Neural cell (in vitro differentiated cells): ENCODE results near the gene CES2. TPM values are rescaled to one million over a fixed set of nuclear protein-coding genes. Genes with fewer than 3 reads are reported as not detected.
"Not testable (repeated sequence)": the region's sequence is repeated elsewhere in the genome, so short reads cannot be mapped to it uniquely, and the experiment has no call there.

Experiments
- H2AFZ ChIP-seq: fragments of 200-600, 300-800 bp; sonication (generic), shearing (Covaris generic); 2 replicates; pipeline ENCODE4 v1.6.0; 2014; ENCODE audit warnings: low read depth, mild to moderate bottlenecking, antibody characterized with exemption, low read length, moderate library complexity
- H3F3A ChIP-seq: fragments of 200-600 bp; shearing (Covaris generic); 2 replicates; pipeline ENCODE4 v1.6.1; 2016; ENCODE audit warnings: mild to moderate bottlenecking, moderate library complexity, mixed read lengths, antibody characterized with exemption, low read length; ENCODE audit not compliant: insufficient read depth, poor library complexity, severe bottlenecking
- H3K27ac ChIP-seq: fragments of 200-600, 300-800 bp; sonication (generic), shearing (Covaris generic); 2 replicates; pipeline ENCODE4 v1.5.1; 2014; ENCODE audit warnings: mild to moderate bottlenecking, low read length, moderate library complexity
- H3K27me3 ChIP-seq: fragments of 300-800, 200-600 bp; sonication (generic), shearing (Covaris generic); 2 replicates; pipeline ENCODE4 v1.6.0; 2014; ENCODE audit warnings: mild to moderate bottlenecking, low read depth, low read length, moderate library complexity; ENCODE audit not compliant: insufficient read depth
- H3K36me3 ChIP-seq: fragments of 300-800, 200-600 bp; sonication (generic), shearing (Covaris generic); 2 replicates; pipeline ENCODE4 v1.5.1; 2014; ENCODE audit warnings: mild to moderate bottlenecking, antibody characterized with exemption, low read length, moderate library complexity; ENCODE audit not compliant: insufficient read depth
- H3K4me2 ChIP-seq: fragments of 300-800, 200-600 bp; sonication (generic), shearing (Covaris generic); 2 replicates; pipeline ENCODE4 v1.6.0; 2014; ENCODE audit warnings: mild to moderate bottlenecking, low read length
- H3K4me3 ChIP-seq: fragments of 300-800, 200-600 bp; sonication (generic), shearing (Covaris generic); 2 replicates; pipeline ENCODE4 v1.5.1; 2014; ENCODE audit warnings: mild to moderate bottlenecking, low read length, moderate library complexity
- H3K79me2 ChIP-seq: fragments of 200-600 bp; shearing (Covaris generic); replicated peaks from 2 replicates; pipeline ENCODE4 v1.6.0; 2014; ENCODE audit warnings: mild to moderate bottlenecking, low read length, moderate library complexity; ENCODE audit not compliant: insufficient read depth
- H3K9ac ChIP-seq: fragments of 300-800, 200-600 bp; sonication (generic), shearing (Covaris generic); 2 replicates; pipeline ENCODE4 v1.6.1; 2016; ENCODE audit warnings: mild to moderate bottlenecking, low read length, mixed read lengths
- H3K9me2 ChIP-seq: fragments of 200-600 bp; shearing (Covaris generic); 2 replicates; pipeline ENCODE4 v1.6.1; 2016; ENCODE audit warnings: mild to moderate bottlenecking, low read length, mixed read lengths; ENCODE audit not compliant: insufficient read depth
- H3K9me3 ChIP-seq: fragments of 200-600, 300-800 bp; sonication (generic), shearing (Covaris generic); 2 replicates; pipeline ENCODE4 v1.6.1; 2016; ENCODE audit warnings: mild to moderate bottlenecking, mixed run types, low read length, moderate library complexity, mixed read lengths
- H4K20me1 ChIP-seq: fragments of 200-600 bp; shearing (Covaris generic); 2 replicates; pipeline ENCODE4 v1.6.1; 2016; ENCODE audit warnings: mild to moderate bottlenecking, mixed run types; ENCODE audit not compliant: insufficient read depth
- EP300 ChIP-seq: fragments of 450-650 bp; conservative IDR thresholded peaks from 2 replicates; pipeline ENCODE4 v1.6.1; 2014; ENCODE audit warnings: antibody characterized with exemption, mild to moderate bottlenecking, moderate library complexity; ENCODE audit not compliant: poor library complexity, severe bottlenecking
- EZH2 ChIP-seq: fragments of 200-600, 300-800 bp; shearing (Covaris generic), sonication (generic); IDR thresholded peaks from 2 replicates; pipeline ENCODE4 v1.6.1; 2014; ENCODE audit warnings: antibody characterized with exemption, low read length, borderline replicate concordance, mild to moderate bottlenecking; ENCODE audit not compliant: insufficient read depth, poor library complexity, severe bottlenecking
- MXI1 ChIP-seq: fragments of 450-650 bp; conservative IDR thresholded peaks from 2 replicates; pipeline ENCODE4 v1.6.1; 2014; ENCODE audit warnings: antibody characterized with exemption, mild to moderate bottlenecking; ENCODE audit not compliant: poor library complexity, severe bottlenecking
- POLR2AphosphoS5 ChIP-seq: IDR thresholded peaks from 2 replicates; pipeline ENCODE4 v1.6.1; 2012
- RAD21 ChIP-seq: fragments of 450-650 bp; conservative IDR thresholded peaks from 2 replicates; pipeline ENCODE4 v1.6.1; 2014; ENCODE audit warnings: antibody characterized with exemption, mild to moderate bottlenecking, moderate library complexity
- SMC3 ChIP-seq: fragments of 450-650 bp; conservative IDR thresholded peaks from 2 replicates; pipeline ENCODE4 v1.6.1; 2014; ENCODE audit warnings: antibody characterized with exemption, mild to moderate bottlenecking, moderate library complexity; ENCODE audit not compliant: poor library complexity
- TAF1 ChIP-seq: IDR thresholded peaks from 2 replicates; pipeline ENCODE4 v1.6.1; 2012; ENCODE audit warnings: low read depth
- polyA plus RNA-seq: library from polyadenylated mRNA; depleted of rRNA; stranded (reverse); fragments of >200 nt; gene quantifications from 2 replicates; pipeline ENCODE4 v1.2.3, GENCODE V29; 2014
- TF ChIP-seq, protein P1 (sequence below): IDR thresholded peaks from 2 replicates; pipeline ENCODE4 v1.6.1; 2012; ENCODE audit warnings: borderline replicate concordance
- TF ChIP-seq, protein P2 (sequence below): fragments of 450-650 bp; IDR thresholded peaks from 2 replicates; pipeline ENCODE4 v1.5.1; 2014; ENCODE audit warnings: antibody characterized with exemption, mild to moderate bottlenecking, moderate library complexity; ENCODE audit not compliant: poor library complexity, severe bottlenecking

CES2 gene
- polyA plus RNA-seq, 1 donor from 2014 or later: 22.9 TPM

DNA sequence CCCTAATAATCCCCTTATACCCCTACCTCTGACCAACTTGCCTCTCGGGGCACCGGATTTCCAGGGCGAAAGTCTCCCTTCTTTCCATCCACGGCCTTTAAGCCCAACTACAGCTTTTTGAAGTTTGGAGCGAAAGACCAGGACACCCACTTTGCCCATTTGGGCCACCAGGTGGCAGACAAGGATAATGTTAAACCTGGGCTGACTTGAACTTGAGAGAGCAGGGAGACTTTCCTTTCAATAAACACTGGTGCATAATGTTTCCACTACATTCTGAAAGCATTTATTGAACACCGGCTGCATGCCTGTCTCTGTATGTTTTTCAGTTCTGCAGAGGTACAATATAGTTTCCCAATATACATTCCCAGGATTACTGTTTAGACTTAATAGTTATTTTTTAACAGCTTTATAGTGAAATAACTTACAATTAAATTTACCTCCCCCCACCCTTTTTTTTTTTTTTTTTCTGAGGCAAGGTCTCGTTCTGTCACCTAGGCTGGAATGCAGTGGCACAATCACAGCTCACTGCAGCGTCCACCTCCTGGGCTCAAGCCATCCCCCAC is 18.9 kb downstream of the CES2 start:
- H3K27ac ChIP-seq: no peak overlapping the region
- H2AFZ ChIP-seq: no peak overlapping the region
- no peaks in the 10 kb centered on the region for H3K9me2 ChIP-seq
- no peak overlapping the region for H3K4me2 ChIP-seq
- no peak for TF ChIP-seq TAF1
- TF ChIP-seq, protein P1, sequence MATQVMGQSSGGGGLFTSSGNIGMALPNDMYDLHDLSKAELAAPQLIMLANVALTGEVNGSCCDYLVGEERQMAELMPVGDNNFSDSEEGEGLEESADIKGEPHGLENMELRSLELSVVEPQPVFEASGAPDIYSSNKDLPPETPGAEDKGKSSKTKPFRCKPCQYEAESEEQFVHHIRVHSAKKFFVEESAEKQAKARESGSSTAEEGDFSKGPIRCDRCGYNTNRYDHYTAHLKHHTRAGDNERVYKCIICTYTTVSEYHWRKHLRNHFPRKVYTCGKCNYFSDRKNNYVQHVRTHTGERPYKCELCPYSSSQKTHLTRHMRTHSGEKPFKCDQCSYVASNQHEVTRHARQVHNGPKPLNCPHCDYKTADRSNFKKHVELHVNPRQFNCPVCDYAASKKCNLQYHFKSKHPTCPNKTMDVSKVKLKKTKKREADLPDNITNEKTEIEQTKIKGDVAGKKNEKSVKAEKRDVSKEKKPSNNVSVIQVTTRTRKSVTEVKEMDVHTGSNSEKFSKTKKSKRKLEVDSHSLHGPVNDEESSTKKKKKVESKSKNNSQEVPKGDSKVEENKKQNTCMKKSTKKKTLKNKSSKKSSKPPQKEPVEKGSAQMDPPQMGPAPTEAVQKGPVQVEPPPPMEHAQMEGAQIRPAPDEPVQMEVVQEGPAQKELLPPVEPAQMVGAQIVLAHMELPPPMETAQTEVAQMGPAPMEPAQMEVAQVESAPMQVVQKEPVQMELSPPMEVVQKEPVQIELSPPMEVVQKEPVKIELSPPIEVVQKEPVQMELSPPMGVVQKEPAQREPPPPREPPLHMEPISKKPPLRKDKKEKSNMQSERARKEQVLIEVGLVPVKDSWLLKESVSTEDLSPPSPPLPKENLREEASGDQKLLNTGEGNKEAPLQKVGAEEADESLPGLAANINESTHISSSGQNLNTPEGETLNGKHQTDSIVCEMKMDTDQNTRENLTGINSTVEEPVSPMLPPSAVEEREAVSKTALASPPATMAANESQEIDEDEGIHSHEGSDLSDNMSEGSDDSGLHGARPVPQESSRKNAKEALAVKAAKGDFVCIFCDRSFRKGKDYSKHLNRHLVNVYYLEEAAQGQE: no peak
- peak; percentile 91 for TF ChIP-seq RAD21
- no peak for TF ChIP-seq POLR2AphosphoS5
- TF ChIP-seq SMC3: peak; percentile 94
- TF ChIP-seq, protein P2, sequence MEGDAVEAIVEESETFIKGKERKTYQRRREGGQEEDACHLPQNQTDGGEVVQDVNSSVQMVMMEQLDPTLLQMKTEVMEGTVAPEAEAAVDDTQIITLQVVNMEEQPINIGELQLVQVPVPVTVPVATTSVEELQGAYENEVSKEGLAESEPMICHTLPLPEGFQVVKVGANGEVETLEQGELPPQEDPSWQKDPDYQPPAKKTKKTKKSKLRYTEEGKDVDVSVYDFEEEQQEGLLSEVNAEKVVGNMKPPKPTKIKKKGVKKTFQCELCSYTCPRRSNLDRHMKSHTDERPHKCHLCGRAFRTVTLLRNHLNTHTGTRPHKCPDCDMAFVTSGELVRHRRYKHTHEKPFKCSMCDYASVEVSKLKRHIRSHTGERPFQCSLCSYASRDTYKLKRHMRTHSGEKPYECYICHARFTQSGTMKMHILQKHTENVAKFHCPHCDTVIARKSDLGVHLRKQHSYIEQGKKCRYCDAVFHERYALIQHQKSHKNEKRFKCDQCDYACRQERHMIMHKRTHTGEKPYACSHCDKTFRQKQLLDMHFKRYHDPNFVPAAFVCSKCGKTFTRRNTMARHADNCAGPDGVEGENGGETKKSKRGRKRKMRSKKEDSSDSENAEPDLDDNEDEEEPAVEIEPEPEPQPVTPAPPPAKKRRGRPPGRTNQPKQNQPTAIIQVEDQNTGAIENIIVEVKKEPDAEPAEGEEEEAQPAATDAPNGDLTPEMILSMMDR: peak; percentile 88
- TF ChIP-seq EP300: no peak
- no peak for TF ChIP-seq MXI1
- no peak for TF ChIP-seq EZH2
- H3K9me3 ChIP-seq: no peaks in the 10 kb centered on the region
- H4K20me1 ChIP-seq: no peaks in the 10 kb centered on the region
- H3K9ac ChIP-seq: no peak overlapping the region
- no peaks in the 10 kb centered on the region for H3K36me3 ChIP-seq
- H3K4me3 ChIP-seq: no peak overlapping the region
- no peaks in the 10 kb centered on the region for H3F3A ChIP-seq
- peaks cover 20% of the 10 kb centered on the region for H3K27me3 ChIP-seq
- H3K79me2 ChIP-seq: no peaks in the 10 kb centered on the region

DNA sequence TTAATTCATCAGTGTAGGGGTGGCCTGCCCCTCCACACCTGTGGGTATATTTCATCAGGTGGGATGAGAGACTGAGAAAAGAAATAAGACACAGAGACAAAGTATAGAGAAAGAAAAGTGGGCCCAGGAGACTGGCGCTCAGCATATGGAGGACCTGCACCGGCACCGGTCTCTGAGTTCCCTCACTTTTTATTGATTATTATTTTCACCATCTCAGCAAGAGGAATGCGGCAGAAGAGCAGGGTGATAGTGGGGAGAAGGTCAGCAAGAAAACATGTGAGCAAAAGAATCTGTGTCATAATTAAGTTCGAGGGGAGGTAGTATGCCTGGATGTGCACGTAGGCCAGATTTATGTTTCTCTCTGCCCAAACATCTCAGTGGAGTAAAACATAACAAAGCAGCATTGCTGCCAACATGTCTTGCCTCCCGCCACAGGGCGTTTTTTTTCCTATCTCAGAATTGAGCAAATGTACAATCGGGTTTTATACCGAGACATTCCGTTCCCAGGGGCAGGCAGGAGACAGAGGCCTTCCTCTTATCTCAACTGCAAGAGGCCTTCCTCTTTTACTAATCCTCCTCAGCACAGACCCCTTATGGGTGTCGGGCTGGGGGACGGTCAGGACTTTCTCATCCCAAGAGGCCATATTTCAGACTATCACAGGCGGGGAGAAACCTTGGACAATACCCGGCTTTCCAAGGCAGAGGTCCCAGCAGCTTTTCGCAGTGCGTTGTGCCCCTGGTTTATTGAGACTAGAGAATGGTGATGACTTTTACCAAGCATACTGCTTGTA is 20.2 kb downstream of the CES2 start:
- not testable (repeated sequence) for H3K9me3 ChIP-seq, H3K27me3 ChIP-seq, H3K36me3 ChIP-seq, H3K27ac ChIP-seq, H3K4me3 ChIP-seq, H2AFZ ChIP-seq, H3K9ac ChIP-seq, H3K79me2 ChIP-seq, H4K20me1 ChIP-seq, H3K4me2 ChIP-seq, H3F3A ChIP-seq, H3K9me2 ChIP-seq

DNA sequence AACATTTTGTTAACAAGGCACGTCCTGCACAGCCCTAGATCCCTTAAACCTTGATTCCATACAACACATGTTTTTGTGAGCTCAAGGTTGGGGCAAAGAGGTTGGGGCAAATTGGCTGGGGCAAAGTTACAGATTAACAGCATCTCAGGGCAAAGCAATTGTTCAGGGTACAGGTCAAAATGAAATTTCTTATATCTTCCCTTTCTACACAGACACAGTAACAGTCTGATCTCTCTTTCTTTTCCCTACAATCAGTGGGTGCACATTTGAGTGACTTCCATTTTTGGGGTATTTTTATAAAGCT is 20.8 kb downstream of the CES2 start:
- H3K9me3 ChIP-seq, H3K4me3 ChIP-seq, H3K27me3 ChIP-seq, H3F3A ChIP-seq, H3K9me2 ChIP-seq, H4K20me1 ChIP-seq, H2AFZ ChIP-seq, H3K36me3 ChIP-seq, H3K9ac ChIP-seq, H3K27ac ChIP-seq, H3K79me2 ChIP-seq, H3K4me2 ChIP-seq: not testable (repeated sequence)
